ENCODE results near the gene DYNC1LI1. TPM values are rescaled to one million over a fixed set of nuclear protein-coding genes. Genes with fewer than 3 reads are reported as not detected.

DYNC1LI1 gene
- 28.7 and 38.1 TPM in 2 replicates for total RNA-seq

DNA sequence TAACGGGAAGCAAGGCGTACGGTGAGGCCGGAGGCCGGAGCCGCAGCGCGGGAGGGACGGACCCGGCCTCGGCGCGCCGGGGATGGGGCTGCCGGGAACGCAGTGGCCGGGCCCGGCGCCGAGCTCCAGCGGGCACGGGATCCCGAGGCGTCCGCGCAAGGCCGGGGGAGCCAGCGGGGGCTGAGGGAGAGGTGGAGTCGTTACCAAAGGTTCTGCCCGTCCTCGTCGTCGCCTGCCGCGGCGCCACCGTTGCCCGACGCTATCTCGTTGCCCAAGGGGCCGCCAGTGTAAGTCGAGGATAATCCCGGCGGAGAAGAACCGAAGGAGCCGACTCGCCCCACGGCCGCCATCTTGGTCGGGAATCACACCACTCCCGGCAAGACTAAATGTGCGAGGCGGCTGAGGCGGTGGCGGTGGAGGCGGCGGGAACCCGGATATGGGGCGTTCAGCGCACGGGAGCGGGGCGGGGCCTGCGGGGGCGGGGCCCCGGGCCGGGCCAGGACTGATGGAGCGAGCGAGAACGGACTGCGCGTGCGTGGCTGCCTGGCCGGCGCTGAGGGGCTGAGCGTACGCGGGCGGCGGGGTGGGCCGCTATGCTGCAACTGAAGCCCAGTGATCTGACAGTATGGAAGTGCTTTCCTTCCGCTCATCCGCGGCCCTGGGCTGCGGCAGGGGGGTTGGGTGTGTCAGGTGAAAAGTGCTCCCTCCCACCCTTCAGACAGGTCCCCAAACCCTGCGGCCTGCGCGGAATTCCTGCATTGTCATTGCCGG lies at the start of gene DYNC1LI1:
Gene DYNC1LI1 (minus strand): TSS at position 438 of the 771 bp plus-strand sequence. CDS start 88 bp downstream, at position 350.

DNA sequence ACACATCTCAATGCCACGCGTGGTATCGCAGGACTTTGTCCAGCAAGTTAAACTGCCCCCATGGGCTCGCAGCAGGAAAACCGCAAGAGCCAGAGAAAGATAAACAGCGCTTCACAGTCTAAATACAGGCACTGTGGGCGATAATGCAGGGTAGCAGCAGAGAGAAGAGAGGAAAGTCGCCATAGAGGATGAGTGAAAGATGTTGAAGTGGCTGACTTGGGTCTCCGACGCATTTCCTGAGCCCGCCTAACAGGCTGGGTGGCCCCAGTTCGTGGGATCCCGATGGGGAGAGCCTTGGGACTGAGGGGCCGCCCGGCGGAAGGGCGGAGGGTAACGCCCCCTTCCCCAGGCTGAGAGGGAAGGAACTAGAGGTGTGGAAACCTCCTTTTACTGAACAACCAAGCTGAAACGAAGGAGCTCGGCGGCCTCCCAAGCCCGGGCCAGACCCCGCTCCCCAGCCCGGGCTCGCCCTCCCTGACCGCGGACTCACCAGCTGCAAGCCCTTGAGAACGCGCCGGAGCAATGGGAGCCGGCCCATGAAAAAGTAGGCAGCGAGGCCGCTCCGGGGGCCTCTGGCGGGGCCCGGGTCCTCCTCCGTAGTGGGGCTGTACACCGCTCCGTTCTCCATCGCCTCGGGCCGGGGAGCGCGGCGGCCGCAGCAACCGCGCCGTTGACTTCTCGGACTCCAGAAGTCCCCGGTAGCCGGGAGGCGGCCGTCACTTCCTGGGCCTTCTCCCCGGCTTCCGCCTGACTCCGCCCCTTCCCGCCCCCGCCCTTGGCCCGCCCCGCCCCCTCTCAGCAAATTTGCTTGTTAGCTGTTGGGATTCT lies 68.3 kb downstream of the DYNC1LI1 start, which contains the start of gene CMTM6:
Gene CMTM6 (minus strand): TSS at position 735 of the 828 bp plus-strand sequence. CDS start 107 bp downstream, at position 628.

Small RNAs within 50 kb of the gene (small RNA-seq; reads per million reads assigned to genes)
- gene MIR548AY = 0.16 reads per million

Other genes with a start within 250 kb of the DYNC1LI1 start
- gene CMTM7, start 179.0 kb downstream of the DYNC1LI1 start, total RNA-seq = 11.0 and 16.8 TPM in 2 replicates
- gene CMTM6, start 68.0 kb downstream of the DYNC1LI1 start, total RNA-seq = 60.6 and 70.4 TPM in 2 replicates
- 19.1 and 32.8 TPM in 2 replicates for gene CNOT10, start 114.3 kb upstream of the DYNC1LI1 start, total RNA-seq
- gene TRIM71, start 247.1 kb upstream of the DYNC1LI1 start, total RNA-seq = not detected in 2 replicates

All from subcutaneous preadipocyte (primary cell).